Neural crest cell (in vitro differentiated cells): ENCODE results near the gene SLC25A21. TPM values are rescaled to one million over a fixed set of nuclear protein-coding genes. Genes with fewer than 3 reads are reported as not detected.

Source experiments
- DNase-seq: peaks from one replicate; pipeline ENCODE4 v3.0.0; 2021; ENCODE audit warnings: low read depth, mixed read lengths, low spot score
- H3K27ac Mint-ChIP-seq: one replicate; pipeline ENCODE4 v1.8.0; 2021; ENCODE audit warnings: mild to moderate bottlenecking, mixed read lengths; ENCODE audit not compliant: unreplicated experiment
- H3K27me3 Mint-ChIP-seq: 2 replicates; pipeline ENCODE4 v1.8.0; 2021; ENCODE audit warnings: low read depth, mild to moderate bottlenecking, mixed read lengths
- H3K36me3 Mint-ChIP-seq: 2 replicates; pipeline ENCODE4 v1.8.0; 2021; ENCODE audit warnings: low read depth, mild to moderate bottlenecking, mixed read lengths
- H3K4me1 Mint-ChIP-seq: 2 replicates; pipeline ENCODE4 v1.8.0; 2021; ENCODE audit warnings: mixed read lengths
- H3K4me3 Mint-ChIP-seq: one replicate; pipeline ENCODE4 v1.8.0; 2021; ENCODE audit warnings: mild to moderate bottlenecking, mixed read lengths
- H3K9me3 Mint-ChIP-seq: 2 replicates; pipeline ENCODE4 v1.8.0; 2021; ENCODE audit warnings: mixed read lengths
- CTCF ChIP-seq: fragments of 200-600 bp; sonication (generic); conservative IDR thresholded peaks from 2 replicates; pipeline ENCODE4 v1.5.0; 2021; ENCODE audit warnings: antibody characterized with exemption, mild to moderate bottlenecking
- total RNA-seq: library from RNA; stranded (reverse); gene quantifications from 2 replicates; pipeline ENCODE4 v1.2.1, GENCODE V29; 2021

The SLC25A21 gene
- total RNA-seq, 1 donor from 2014 or later = 2.2 TPM

GRCh38 chr14:36975834-36976233 is 196.6 kb downstream of the SLC25A21 start:
- Mint-ChIP-seq H3K36me3 (no peaks in the 10 kb centered on the region), H3K4me1 (no peaks in the 10 kb centered on the region), H3K27ac (no peak overlapping the region), H3K4me3 (no peak overlapping the region), H3K27me3 (no peaks in the 10 kb centered on the region), H3K9me3 (peaks cover under 1% of the 10 kb centered on the region)
- no peak for TF ChIP-seq CTCF
- no peak for DNase-seq

GRCh38 chr14:36974985-36975384 is 197.4 kb downstream of the SLC25A21 start:
- H3K9me3 Mint-ChIP-seq = no peaks in the 10 kb centered on the region
- TF ChIP-seq CTCF = no peak
- no peaks in the 10 kb centered on the region for H3K36me3 Mint-ChIP-seq
- no peak for DNase-seq
- no peak overlapping the region for H3K27ac Mint-ChIP-seq
- no peak overlapping the region for H3K4me3 Mint-ChIP-seq
- H3K27me3 Mint-ChIP-seq = no peaks in the 10 kb centered on the region
- H3K4me1 Mint-ChIP-seq = no peaks in the 10 kb centered on the region

GRCh38 chr14:36973806-36974442 is 198.5 kb downstream of the SLC25A21 start:
- H3K4me1 Mint-ChIP-seq = no peaks in the 10 kb centered on the region
- H3K4me3 Mint-ChIP-seq = no peak overlapping the region
- no peaks in the 10 kb centered on the region for H3K27me3 Mint-ChIP-seq
- no peak for TF ChIP-seq CTCF
- H3K9me3 Mint-ChIP-seq = no peaks in the 10 kb centered on the region
- H3K27ac Mint-ChIP-seq = no peak overlapping the region
- DNase-seq = no peak
- H3K36me3 Mint-ChIP-seq = no peaks in the 10 kb centered on the region

- Mint-ChIP-seq H3K27ac (no peak overlapping the region), H3K36me3 (no peaks in the 10 kb centered on the region), H3K27me3 (no peaks in the 10 kb centered on the region), H3K9me3 (no peaks in the 10 kb centered on the region), H3K4me1 (peaks cover 11% of the 10 kb centered on the region), H3K4me3 (no peak overlapping the region)
- no peak for TF ChIP-seq CTCF
- DNase-seq = no peak
Observed at GRCh38 chr14:36971263-36971855, 201.0 kb downstream of the SLC25A21 start.

GRCh38 chr14:36967892-36968555 is 204.4 kb downstream of the SLC25A21 start:
- Mint-ChIP-seq H3K27ac (no peak overlapping the region), H3K27me3 (no peaks in the 10 kb centered on the region), H3K4me3 (no peak overlapping the region), H3K36me3 (no peaks in the 10 kb centered on the region), H3K9me3 (no peaks in the 10 kb centered on the region), H3K4me1 (peaks cover 11% of the 10 kb centered on the region)
- TF ChIP-seq CTCF = no peak
- no peak for DNase-seq
